ENCODE measurements around the gene EIPR1.
"Not testable (repeated sequence)": the region's sequence is repeated elsewhere in the genome, so short reads cannot be mapped to it uniquely, and the experiment has no call there.

EIPR1 gene

DNA sequence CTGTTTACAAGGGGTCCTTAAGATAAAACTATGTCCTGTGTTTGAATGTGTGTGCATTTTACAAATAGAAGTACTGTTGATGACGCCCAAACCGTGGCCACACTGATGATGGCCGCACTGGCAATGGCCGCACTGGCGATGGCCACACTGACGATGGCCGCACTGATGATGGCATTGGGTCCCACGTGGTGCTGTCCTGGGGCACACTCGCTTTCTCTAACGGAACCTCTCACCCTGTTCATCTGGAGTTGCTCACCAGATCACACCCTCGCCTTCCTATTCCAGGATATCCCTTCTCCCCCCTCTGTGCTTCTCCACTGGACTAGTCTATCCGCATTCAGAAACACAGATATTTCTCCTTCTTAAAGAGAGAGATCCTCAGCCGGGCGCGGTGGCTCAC, 192.4 kb downstream of the EIPR1 start:
- DNase-seq (ENCODE audit: low spot score): no peak
- no peak overlapping the region for H3K4me3 ChIP-seq (ENCODE audit: severe bottlenecking)
- H3K4me1 ChIP-seq (ENCODE audit: insufficient read depth, poor library complexity, severe bottlenecking): no peaks in the 10 kb centered on the region
- TF ChIP-seq, protein P1, sequence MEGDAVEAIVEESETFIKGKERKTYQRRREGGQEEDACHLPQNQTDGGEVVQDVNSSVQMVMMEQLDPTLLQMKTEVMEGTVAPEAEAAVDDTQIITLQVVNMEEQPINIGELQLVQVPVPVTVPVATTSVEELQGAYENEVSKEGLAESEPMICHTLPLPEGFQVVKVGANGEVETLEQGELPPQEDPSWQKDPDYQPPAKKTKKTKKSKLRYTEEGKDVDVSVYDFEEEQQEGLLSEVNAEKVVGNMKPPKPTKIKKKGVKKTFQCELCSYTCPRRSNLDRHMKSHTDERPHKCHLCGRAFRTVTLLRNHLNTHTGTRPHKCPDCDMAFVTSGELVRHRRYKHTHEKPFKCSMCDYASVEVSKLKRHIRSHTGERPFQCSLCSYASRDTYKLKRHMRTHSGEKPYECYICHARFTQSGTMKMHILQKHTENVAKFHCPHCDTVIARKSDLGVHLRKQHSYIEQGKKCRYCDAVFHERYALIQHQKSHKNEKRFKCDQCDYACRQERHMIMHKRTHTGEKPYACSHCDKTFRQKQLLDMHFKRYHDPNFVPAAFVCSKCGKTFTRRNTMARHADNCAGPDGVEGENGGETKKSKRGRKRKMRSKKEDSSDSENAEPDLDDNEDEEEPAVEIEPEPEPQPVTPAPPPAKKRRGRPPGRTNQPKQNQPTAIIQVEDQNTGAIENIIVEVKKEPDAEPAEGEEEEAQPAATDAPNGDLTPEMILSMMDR (IDR thresholded peaks at IDR 0.05; ENCODE audit: poor library complexity, severe bottlenecking): no peak
- H3K36me3 ChIP-seq (ENCODE audit: low read depth): no peaks in the 10 kb centered on the region
- no peak overlapping the region for H3K27ac ChIP-seq (ENCODE audit: poor library complexity, severe bottlenecking)
- H3K27me3 ChIP-seq (ENCODE audit: insufficient read depth, poor library complexity, severe bottlenecking): no peaks in the 10 kb centered on the region
- no peaks in the 10 kb centered on the region for H3K9me3 ChIP-seq (ENCODE audit: severe bottlenecking)
- no peak for ATAC-seq (ENCODE audit: low read depth)

DNA sequence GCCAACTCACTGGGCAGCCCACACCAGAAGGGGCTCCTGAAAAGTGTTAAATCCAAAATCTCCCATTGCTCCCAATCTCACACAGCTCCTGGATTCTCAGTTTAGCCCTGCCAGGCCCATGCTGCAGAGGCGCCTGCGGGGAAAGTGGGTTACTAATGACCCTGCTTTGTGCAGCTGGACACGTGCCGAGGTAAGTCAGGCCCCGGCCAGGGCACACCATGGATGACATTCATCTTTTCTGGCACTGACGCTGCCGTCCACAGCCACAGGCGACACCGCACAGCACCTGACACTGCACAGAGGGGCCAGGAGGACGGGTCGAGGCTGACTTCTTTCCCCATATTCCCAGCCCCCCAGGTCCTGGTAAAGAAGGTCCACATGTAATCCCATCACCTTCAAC, 193.5 kb downstream of the EIPR1 start:
- Histone ChIP-seq H3K27me3 (ENCODE audit: insufficient read depth, poor library complexity, severe bottlenecking) (no peaks in the 10 kb centered on the region), H3K4me3 (ENCODE audit: severe bottlenecking) (no peak overlapping the region), H3K4me1 (ENCODE audit: insufficient read depth, poor library complexity, severe bottlenecking) (no peaks in the 10 kb centered on the region), H3K9me3 (ENCODE audit: severe bottlenecking) (no peaks in the 10 kb centered on the region), H3K36me3 (ENCODE audit: low read depth) (no peaks in the 10 kb centered on the region), H3K27ac (ENCODE audit: poor library complexity, severe bottlenecking) (no peak overlapping the region)
- ATAC-seq (ENCODE audit: low read depth) (no peak), DNase-seq (ENCODE audit: low spot score) (no peak)
- TF ChIP-seq, protein P1 (IDR thresholded peaks at IDR 0.05; ENCODE audit: poor library complexity, severe bottlenecking): no peak

DNA sequence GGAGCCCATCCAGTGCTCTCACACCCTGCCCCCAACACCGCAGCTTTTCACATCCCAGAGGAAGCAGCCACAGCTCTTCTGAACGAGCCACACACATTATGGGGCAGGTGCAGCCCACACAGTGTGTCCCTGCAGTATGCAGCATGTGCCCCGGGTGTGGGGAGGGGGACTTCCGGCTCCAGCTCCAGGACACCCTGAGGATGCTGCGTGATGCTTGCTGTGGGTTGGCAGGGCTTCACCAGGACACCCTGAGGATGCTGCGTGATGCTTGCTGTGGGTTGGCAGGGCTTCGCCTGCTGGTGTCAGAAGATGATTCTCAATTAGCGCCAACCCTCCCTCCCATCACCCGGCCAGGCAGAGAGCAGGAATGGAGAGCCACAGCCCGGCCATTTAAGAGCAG, 193.9 kb downstream of the EIPR1 start:
- H3K4me1 ChIP-seq (ENCODE audit: insufficient read depth, poor library complexity, severe bottlenecking): no peaks in the 10 kb centered on the region
- no peaks in the 10 kb centered on the region for H3K27me3 ChIP-seq (ENCODE audit: insufficient read depth, poor library complexity, severe bottlenecking)
- H3K9me3 ChIP-seq (ENCODE audit: severe bottlenecking): no peaks in the 10 kb centered on the region
- ATAC-seq (ENCODE audit: low read depth) (no peak), DNase-seq (ENCODE audit: low spot score) (no peak)
- TF ChIP-seq, protein P1 (IDR thresholded peaks at IDR 0.05; ENCODE audit: poor library complexity, severe bottlenecking): no peak
- no peak overlapping the region for H3K4me3 ChIP-seq (ENCODE audit: severe bottlenecking)
- no peak overlapping the region for H3K27ac ChIP-seq (ENCODE audit: poor library complexity, severe bottlenecking)
- H3K36me3 ChIP-seq (ENCODE audit: low read depth): no peaks in the 10 kb centered on the region

DNA sequence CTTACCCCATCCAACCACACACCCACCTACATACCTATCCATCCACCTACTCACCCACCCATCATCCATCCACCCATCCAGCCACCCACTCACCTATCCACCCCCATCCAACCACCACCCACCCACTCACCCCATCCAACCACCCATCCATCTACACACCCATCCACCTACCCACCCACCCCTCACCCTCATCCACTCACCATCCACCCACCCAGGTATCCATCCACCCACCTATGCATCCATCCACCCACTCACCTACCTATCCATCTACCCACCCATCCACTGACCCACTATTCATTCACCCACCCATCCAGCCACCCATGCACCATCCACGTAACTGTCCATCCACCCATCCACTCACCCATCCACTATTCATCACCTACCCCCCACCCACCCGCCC, 194.8 kb downstream of the EIPR1 start:
- ATAC-seq (ENCODE audit: low read depth): no peak
- Histone ChIP-seq H3K27ac (ENCODE audit: poor library complexity, severe bottlenecking) (no peak overlapping the region), H3K9me3 (ENCODE audit: severe bottlenecking) (no peaks in the 10 kb centered on the region), H3K4me3 (ENCODE audit: severe bottlenecking) (no peak overlapping the region), H3K4me1 (ENCODE audit: insufficient read depth, poor library complexity, severe bottlenecking) (no peaks in the 10 kb centered on the region), H3K27me3 (ENCODE audit: insufficient read depth, poor library complexity, severe bottlenecking) (no peaks in the 10 kb centered on the region), H3K36me3 (ENCODE audit: low read depth) (no peaks in the 10 kb centered on the region)
- no peak for DNase-seq (ENCODE audit: low spot score)
- TF ChIP-seq, protein P1 (IDR thresholded peaks at IDR 0.05; ENCODE audit: poor library complexity, severe bottlenecking): no peak

DNA sequence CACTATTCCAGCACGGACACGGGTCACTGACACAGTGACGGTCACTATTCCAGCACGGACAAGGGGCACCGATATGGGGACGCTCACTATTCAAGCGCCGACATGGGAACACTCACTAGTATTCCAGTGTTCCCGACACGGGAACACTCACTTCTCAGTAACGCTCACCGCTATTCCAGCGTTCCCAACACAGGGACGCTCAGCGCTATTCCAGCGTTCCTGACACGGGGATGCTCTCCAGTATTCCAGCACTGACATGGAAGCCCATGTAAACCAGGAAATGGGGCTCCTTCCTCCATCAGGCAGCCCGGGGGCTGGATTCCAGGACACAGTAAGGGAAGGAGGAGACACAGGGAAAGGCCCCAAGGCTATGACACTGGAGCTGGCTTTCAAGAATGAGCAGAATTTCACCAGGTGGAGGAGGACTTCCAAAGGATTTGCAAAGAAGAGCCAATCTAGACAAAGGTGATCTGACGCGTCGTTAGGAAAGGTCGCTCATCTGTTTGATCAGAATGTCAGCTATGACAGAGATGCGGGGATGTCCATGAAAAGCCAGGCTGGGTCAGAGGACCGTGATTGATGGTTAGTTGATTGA, 196.1 kb downstream of the EIPR1 start:
- Histone ChIP-seq H3K4me1 (ENCODE audit: insufficient read depth, poor library complexity, severe bottlenecking) (no peaks in the 10 kb centered on the region), H3K4me3 (ENCODE audit: severe bottlenecking) (no peak overlapping the region), H3K36me3 (ENCODE audit: low read depth) (no peaks in the 10 kb centered on the region), H3K27me3 (ENCODE audit: insufficient read depth, poor library complexity, severe bottlenecking) (no peaks in the 10 kb centered on the region), H3K9me3 (ENCODE audit: severe bottlenecking) (no peaks in the 10 kb centered on the region), H3K27ac (ENCODE audit: poor library complexity, severe bottlenecking) (no peak overlapping the region)
- TF ChIP-seq, protein P1 (IDR thresholded peaks at IDR 0.05; ENCODE audit: poor library complexity, severe bottlenecking): no peak
- ATAC-seq (ENCODE audit: low read depth) (no peak), DNase-seq (ENCODE audit: low spot score) (no peak)

DNA sequence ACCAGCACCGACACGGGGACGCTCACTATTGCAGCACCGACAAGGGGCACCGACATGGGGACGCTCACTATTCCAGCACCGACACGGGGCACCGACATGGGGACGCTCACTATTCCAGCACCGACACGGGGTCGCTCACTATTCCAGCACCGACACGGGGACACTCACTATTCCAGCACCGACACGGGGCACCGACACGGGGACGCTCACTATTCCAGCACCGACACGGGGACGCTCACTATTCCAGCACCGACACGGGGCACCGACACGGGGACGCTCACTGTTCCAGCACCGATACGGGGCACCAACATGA, 196.8 kb downstream of the EIPR1 start:
- not testable (repeated sequence) for H3K4me3 ChIP-seq (ENCODE audit: severe bottlenecking); H3K27me3 ChIP-seq (ENCODE audit: insufficient read depth, poor library complexity, severe bottlenecking); H3K36me3 ChIP-seq (ENCODE audit: low read depth); H3K4me1 ChIP-seq (ENCODE audit: insufficient read depth, poor library complexity, severe bottlenecking); H3K9me3 ChIP-seq (ENCODE audit: severe bottlenecking); H3K27ac ChIP-seq (ENCODE audit: poor library complexity, severe bottlenecking); ATAC-seq (ENCODE audit: low read depth); DNase-seq (ENCODE audit: low spot score)

All from RWPE2 (cell line).